Measurements from ENCODE around the gene KIF22.

GRCh38 chr16:29854520-29855100 lies 64.1 kb downstream of the KIF22 start:
- no peak for TF ChIP-seq POLR2A (IDR thresholded peaks at IDR 0.05; ENCODE audit: borderline replicate concordance, extremely low read depth, insufficient read depth, insufficient read length)
- no peak for TF ChIP-seq EZH2phosphoT487 (IDR thresholded peaks at IDR 0.05; ENCODE audit: borderline replicate concordance)
- no peak for TF ChIP-seq REST (IDR thresholded peaks at IDR 0.05; ENCODE audit: low read depth)
- no peak for TF ChIP-seq CTCF (IDR thresholded peaks at IDR 0.05 in 2 of 3, conservative IDR thresholded peaks at IDR 0.05 in 1 of 3; ENCODE audit: borderline replicate concordance in 1 of 3, insufficient read depth in 1 of 3, low read depth in 2 of 3, low read length in 2 of 3)
- no peak for TF ChIP-seq SIN3A (IDR thresholded peaks at IDR 0.05; ENCODE audit: low read depth)
- TF ChIP-seq EGR1 (IDR thresholded peaks at IDR 0.05; ENCODE audit: low read depth), result no peak
- no peak for TF ChIP-seq POLR2AphosphoS5 (IDR thresholded peaks at IDR 0.05; ENCODE audit: low read depth, low read length)
- TF ChIP-seq SRF (IDR thresholded peaks at IDR 0.05; ENCODE audit: low read depth), result no peak
- TF ChIP-seq ATF3 (IDR thresholded peaks at IDR 0.05), result no peak
- no peak for TF ChIP-seq MAX (IDR thresholded peaks at IDR 0.05)
- no peak for TF ChIP-seq JUND (IDR thresholded peaks at IDR 0.05)
- no peak for TF ChIP-seq FOSL1 (IDR thresholded peaks at IDR 0.05; ENCODE audit: low read depth)
- TF ChIP-seq RAD21 (IDR thresholded peaks at IDR 0.05; ENCODE audit: low read depth), result no peak
- no peak for TF ChIP-seq TCF7L2 (IDR thresholded peaks at IDR 0.05; ENCODE audit: borderline replicate concordance, extremely low read depth, insufficient read depth, insufficient read length)
